SKM-1 treated with dmso at 0.1 percent for 144 hours (cell line): ENCODE measurements around the gene ZC3H15.

Experiments used
- DNase-seq: peaks from one replicate; lab custom pipeline; 2025; ENCODE audit not compliant: unreplicated experiment; lab: John Stamatoyannopoulos, UW

Gene ZC3H15

GRCh38 chr2:186542002-186542401 is 55.9 kb downstream of the ZC3H15 start:
- no peak for DNase-seq

- no peak for DNase-seq
Measured at GRCh38 chr2:186543561-186544131, 57.6 kb downstream of the ZC3H15 start.

GRCh38 chr2:186544255-186544675 is 58.2 kb downstream of the ZC3H15 start:
- no peak for DNase-seq

- no peak for DNase-seq
Measured at GRCh38 chr2:186546846-186547245, 60.8 kb downstream of the ZC3H15 start.

GRCh38 chr2:186551323-186552050 is 65.4 kb downstream of the ZC3H15 start:
- no peak for DNase-seq

GRCh38 chr2:186554429-186554828 is 68.4 kb downstream of the ZC3H15 start:
- no peak for DNase-seq

- DNase-seq, result no peak
Measured at GRCh38 chr2:186554850-186555671, 69.0 kb downstream of the ZC3H15 start.

GRCh38 chr2:186558512-186559276 is 72.6 kb downstream of the ZC3H15 start:
- no peak for DNase-seq
